Naive thymus-derived CD8-positive, alpha-beta T cell (primary cell): ENCODE data around the gene LUZP1. TPM values are rescaled to one million over a fixed set of nuclear protein-coding genes. Genes with fewer than 3 reads are reported as not detected.
A peak's percentile ranks its signal among the peaks of the same experiment; 100 is the strongest.
"Not testable (repeated sequence)": the region's sequence is repeated elsewhere in the genome, so short reads cannot be mapped to it uniquely, and the experiment has no call there.

Experiments used
- ATAC-seq, 2 donors: fragments of 150-1000 bp; cut with Tn5 transposase in 1 of 2; sonication (Bioruptor Pico), chemical (Tn5 transposase) in 1 of 2; 1 replicate in 1 of 2; 2 replicates in 1 of 2; pipeline ENCODE4 v1.10.0; 2021; ENCODE audit warnings: mild to moderate bottlenecking in 2 of 2, moderate library complexity in 2 of 2
- POLR2A ChIA-PET: fragments of 350-600 bp; sonication (Branson Sonifier 250); formaldehyde crosslinking; loops from one replicate; lab custom pipeline; 2021; ENCODE audit warnings: antibody characterized with exemption; lab: Charles Lee
- DNase-seq, 10 donors: peaks; one replicate each; pipeline versions ENCODE4 v3.0.0 to v3.0.0-alpha.2; 2020 to 2022
- H3K27ac Mint-ChIP-seq, 10 donors: one replicate each; pipeline ENCODE4 v1.8.0; 2020 to 2022; ENCODE audit warnings: mild to moderate bottlenecking in 10 of 10, mixed read lengths in 10 of 10, moderate library complexity in 4 of 10, inconsistent platforms in 1 of 10
- H3K27me3 Mint-ChIP-seq, 5 donors: one replicate each; pipeline ENCODE4 v1.8.0; 2021 to 2022; ENCODE audit warnings: mixed read lengths in 5 of 5
- H3K36me3 Mint-ChIP-seq, 3 donors: one replicate each; pipeline ENCODE4 v1.8.0; 2020 to 2022; ENCODE audit warnings: mixed read lengths in 3 of 3, mild to moderate bottlenecking in 2 of 3, inconsistent platforms in 1 of 3
- H3K4me1 Mint-ChIP-seq, 4 donors: one replicate each; pipeline ENCODE4 v1.8.0; 2021 to 2022; ENCODE audit warnings: mixed read lengths in 4 of 4
- H3K4me3 Mint-ChIP-seq, 10 donors: one replicate each; pipeline ENCODE4 v1.8.0; 2020 to 2022; ENCODE audit warnings: mild to moderate bottlenecking in 10 of 10, mixed read lengths in 10 of 10, moderate library complexity in 6 of 10, inconsistent platforms in 1 of 10
- H3K9me3 Mint-ChIP-seq, 9 donors: one replicate each; pipeline ENCODE4 v1.8.0; 2020 to 2022; ENCODE audit warnings: mixed read lengths in 9 of 9, mild to moderate bottlenecking in 3 of 9, inconsistent platforms in 1 of 9, moderate library complexity in 1 of 9
- polyA plus RNA-seq, 3 donors: library from polyadenylated mRNA; unstranded; fragments of 300-500 nt; fragmentation: Illumina TruSeq; gene quantifications; one replicate each; pipeline ENCODE4 v1.2.3, GENCODE V29; 2021
- total RNA-seq, 8 experiments: library from RNA in 2 of 8; stranded (reverse) in 2 of 8; gene quantifications; one replicate each; pipeline ENCODE4 v1.2.3 and lab custom pipeline; 2021 to 2026

LUZP1 gene
- total and polyA plus RNA-seq, 5 experiments from 2014 or later, result 8.1 to 16.8 (median 12.2) TPM

DNA sequence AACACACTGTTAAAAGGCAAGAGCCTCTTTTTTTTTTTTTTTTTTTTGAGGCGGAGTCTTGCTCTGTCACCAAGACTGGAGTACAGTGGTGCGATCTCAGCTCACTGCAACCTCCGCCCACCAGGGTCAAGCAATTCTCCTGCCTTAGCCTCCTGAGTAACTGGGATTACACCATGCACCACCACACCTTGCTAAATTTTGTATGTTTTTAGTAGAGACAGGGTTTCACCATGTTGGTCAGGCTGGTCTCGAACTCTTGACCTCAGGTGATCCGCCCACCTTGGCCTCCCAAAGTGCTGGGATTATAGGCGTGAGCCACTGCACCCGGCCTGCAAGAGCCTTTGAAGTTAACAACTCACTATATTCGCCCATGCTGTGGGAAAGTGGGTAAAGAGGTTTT lies 39.1 kb upstream of the LUZP1 start:
- H3K9me3 Mint-ChIP-seq, DNase-seq, ATAC-seq, H3K4me1 Mint-ChIP-seq, POLR2A ChIA-PET, H3K36me3 Mint-ChIP-seq, H3K4me3 Mint-ChIP-seq, H3K27ac Mint-ChIP-seq: not testable (repeated sequence)
- H3K27me3 Mint-ChIP-seq, result peaks cover 16 to 38% (median 26%) of the 10 kb centered on the region in 5 donors

DNA sequence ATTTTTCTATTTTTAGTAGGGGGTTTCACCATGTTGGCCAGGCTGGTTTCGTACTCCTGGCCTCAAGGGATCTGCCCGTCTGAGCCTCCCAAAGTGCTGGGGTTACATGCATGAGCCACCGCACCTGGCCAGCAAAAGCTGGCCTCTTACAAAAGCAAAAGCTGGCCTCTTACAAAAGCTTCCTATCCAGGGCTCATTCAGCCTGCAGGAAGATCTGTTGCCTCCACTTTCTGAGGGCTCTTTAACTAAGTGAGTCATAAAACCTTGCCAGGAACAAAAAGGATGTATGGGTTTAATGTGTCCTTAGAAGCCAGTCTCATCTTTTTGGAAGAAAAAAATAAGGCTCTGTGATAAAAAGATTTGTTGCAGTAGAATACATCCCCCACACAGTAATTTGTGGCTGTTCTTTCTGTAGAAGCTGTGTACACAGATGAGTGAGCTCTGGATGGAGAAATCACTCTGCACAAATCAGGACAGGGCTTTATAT lies 33.6 kb upstream of the LUZP1 start:
- no peak for ATAC-seq
- H3K27ac Mint-ChIP-seq, result no peak overlapping the region
- POLR2A ChIA-PET, result no interaction called here

DNA sequence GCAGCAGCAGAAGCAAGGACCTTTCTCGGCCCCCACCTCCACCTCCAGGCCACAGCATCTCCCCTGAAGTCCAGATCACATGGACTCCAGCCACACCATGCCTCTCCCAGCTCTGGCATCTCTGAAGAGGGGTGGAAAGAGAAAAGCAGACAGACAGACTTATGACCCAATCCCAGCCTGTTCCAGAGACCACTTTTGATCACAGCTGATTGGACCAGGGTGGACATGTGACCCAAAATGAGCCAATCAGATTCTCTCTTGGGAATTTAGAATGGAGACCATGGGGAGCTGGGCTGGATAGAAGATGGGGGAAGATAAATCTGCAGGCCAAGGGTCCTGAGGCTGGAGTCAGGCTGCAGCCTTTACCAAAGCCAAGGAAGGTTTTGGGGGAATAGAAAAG lies 32.2 kb upstream of the LUZP1 start:
- POLR2A ChIA-PET, result no interaction called here
- no peak overlapping the region for H3K27ac Mint-ChIP-seq
- H3K4me3 Mint-ChIP-seq, result no peak overlapping the region
- no peaks in the 10 kb centered on the region for H3K4me1 Mint-ChIP-seq
- DNase-seq (no peak), ATAC-seq (no peak)
- H3K36me3 Mint-ChIP-seq, result no peaks in the 10 kb centered on the region
- no peaks in the 10 kb centered on the region for H3K9me3 Mint-ChIP-seq
- peaks cover under 1 to 19% (median 6%) of the 10 kb centered on the region in 5 donors for H3K27me3 Mint-ChIP-seq

More for the DNA sequence above, 33.6 kb upstream of the LUZP1 start:
- H3K36me3 Mint-ChIP-seq, result no peaks in the 10 kb centered on the region
- peaks cover 5 to 28% (median 11%) of the 10 kb centered on the region in 5 donors for H3K27me3 Mint-ChIP-seq
- H3K9me3 Mint-ChIP-seq, result no peaks in the 10 kb centered on the region
- DNase-seq, result no peak
- H3K4me3 Mint-ChIP-seq, result no peak overlapping the region
- no peaks in the 10 kb centered on the region for H3K4me1 Mint-ChIP-seq

DNA sequence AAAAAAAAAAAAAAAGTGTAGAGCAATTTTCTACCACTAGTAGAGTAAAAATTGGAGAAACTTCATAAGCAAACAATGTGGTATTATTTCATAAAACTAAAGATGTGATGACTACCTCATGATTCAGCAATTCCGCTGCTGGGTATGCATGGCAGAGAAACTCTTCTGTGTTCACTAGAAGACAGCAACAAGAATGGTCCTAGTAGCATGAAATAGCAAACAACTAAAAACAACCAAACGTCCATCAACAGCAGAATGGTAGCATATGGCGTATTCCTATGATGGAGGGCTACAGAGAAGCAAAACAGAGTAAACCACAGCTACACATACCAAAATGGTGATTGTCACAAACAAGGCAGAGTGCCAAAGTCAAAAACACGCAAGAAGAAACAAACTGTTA lies 29.7 kb upstream of the LUZP1 start:
- Mint-ChIP-seq H3K4me1 (no peaks in the 10 kb centered on the region), H3K9me3 (no peaks in the 10 kb centered on the region), H3K4me3 (no peak overlapping the region), H3K27me3 (peaks cover under 1 to 18% (median 5%) of the 10 kb centered on the region in 5 donors), H3K27ac (no peak overlapping the region), H3K36me3 (no peaks in the 10 kb centered on the region)
- ATAC-seq (no peak), DNase-seq (no peak)
- POLR2A ChIA-PET, result interaction anchor here (0.7 kb wide), 1 partner anchor 22 kb away, joined by 5 read pairs; no protein-coding TSS in a partner anchor

DNA sequence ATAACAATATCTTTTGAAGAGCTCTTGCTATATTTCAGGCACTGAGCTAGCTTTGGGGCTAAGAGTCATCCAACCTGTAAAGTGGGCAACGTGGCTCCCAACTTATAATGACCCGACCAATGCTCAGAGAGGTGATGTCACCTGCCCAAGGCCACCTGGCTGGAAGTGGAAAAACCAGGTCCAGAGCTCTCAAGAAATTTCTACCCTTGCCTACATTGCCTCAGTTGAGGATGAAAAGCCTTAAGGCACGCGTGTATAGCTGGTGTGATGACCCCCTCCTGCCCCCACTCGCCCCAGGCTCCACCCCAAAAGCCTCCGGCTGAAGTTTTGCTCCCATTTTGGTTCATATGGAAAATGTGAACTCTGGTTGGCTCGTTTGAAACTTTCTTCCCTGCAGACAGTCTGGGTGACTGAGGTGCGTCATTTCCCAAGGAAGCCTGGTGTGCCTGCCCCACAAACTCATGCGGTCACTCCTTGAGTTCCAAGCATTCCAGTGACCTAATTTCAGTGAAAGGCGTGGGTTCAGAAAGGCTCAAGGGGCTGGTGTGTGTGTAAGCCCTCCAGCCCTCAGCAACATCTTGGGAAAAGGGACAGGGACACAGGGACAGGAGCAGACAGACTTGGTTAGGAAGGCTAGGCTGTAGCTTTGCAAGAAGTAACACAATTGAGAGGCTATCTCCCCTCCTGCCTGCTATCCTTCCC lies 28.1 kb upstream of the LUZP1 start:
- Mint-ChIP-seq H3K4me3 (no peak overlapping the region), H3K27ac (no peak overlapping the region), H3K4me1 (no peaks in the 10 kb centered on the region), H3K9me3 (no peaks in the 10 kb centered on the region), H3K36me3 (no peaks in the 10 kb centered on the region), H3K27me3 (peaks cover 3 to 24% (median 14%) of the 10 kb centered on the region in 5 donors)
- ATAC-seq (no peak), DNase-seq (no peak)
- POLR2A ChIA-PET, result interaction anchor here (0.7 kb wide), 1 partner anchor 13 kb away, joined by 4 read pairs; no protein-coding TSS in a partner anchor

DNA sequence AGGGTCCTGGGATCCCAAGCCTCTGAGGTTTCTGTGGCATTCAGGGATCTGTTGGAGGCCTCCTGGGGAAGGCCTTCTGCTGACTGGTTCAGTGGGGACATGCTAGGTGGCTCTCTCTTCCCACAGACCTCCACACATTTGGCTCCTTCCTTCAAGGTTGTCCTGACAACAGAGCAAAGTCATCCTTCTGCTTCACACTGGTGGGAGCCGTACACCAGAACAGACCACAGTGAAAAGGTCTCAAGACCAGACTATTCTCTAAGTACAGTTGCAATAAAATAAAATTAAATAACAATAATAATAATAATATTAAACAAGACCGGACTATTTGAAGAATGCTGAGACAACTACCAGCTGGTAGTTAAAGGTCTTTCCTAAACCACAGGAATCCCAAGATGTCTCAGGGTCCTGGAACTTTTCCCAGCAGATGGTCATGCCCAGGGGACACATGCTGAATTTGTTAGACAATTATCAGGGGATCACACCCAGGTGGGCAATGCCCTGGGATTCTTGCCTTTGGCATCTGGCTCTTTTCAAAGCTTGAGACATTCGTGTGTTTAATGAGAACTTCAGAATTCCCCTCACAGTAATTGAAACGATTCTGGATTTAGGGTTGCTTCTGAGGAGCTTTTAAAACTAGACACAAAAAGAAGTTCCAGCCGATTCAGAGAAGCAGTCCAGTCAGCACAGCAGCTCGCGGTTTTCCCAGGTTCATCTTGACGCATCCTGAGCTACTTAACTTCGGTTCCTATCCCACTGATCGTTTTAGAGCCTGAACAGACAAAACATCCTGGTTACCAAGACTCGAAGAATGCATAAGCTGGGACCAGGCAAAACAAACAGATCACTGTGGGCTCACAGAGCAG lies 25.7 kb upstream of the LUZP1 start:
- Mint-ChIP-seq H3K4me1 (no peaks in the 10 kb centered on the region), H3K9me3 (no peaks in the 10 kb centered on the region), H3K36me3 (no peaks in the 10 kb centered on the region), H3K27ac (no peak overlapping the region), H3K27me3 (peaks cover 3 to 27% (median 14%) of the 10 kb centered on the region in 5 donors), H3K4me3 (no peak overlapping the region)
- ATAC-seq, result no peak
- no peak for DNase-seq
- POLR2A ChIA-PET, result no interaction called here

DNA sequence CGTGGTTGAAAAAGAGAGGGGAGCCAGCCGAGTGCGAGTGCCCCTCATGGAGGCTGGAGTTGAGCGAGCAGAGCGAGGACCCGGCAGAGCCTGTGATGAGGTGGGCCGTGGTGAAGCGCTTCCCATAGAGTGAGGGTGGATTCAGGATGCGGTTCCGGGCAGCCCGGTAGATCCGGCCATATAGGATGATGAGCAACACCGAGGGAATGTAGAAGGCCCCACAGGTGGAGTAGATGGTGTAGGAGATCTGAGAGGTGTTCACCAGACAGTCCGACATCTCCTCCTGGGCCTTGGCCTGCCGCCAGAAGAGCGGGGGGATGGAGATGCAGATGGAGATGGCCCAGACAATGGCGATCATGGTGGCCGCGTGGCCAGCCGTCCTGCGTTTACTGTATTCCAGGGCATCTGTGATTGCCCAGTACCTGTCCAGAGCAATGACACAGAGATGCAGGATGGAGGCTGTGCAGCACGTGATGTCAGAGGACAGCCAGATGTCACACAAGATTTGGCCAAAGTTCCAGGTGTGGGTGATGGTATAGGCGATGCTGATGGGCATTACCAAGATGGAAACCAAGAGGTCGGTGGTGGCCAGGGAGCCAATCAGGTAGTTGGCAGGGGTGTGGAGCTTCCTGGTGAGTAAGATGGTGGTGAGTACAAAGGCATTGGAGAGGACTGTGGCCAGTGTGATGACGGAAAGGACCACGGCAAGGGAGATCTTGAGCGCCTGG lies 24.9 kb upstream of the LUZP1 start:
- DNase-seq (no peak), ATAC-seq (no peak)
- no peaks in the 10 kb centered on the region for H3K9me3 Mint-ChIP-seq
- H3K36me3 Mint-ChIP-seq, result no peaks in the 10 kb centered on the region
- H3K27ac Mint-ChIP-seq, result peak overlapping the region in 1 of 10 donors; percentile 6
- peaks cover 3 to 27% (median 14%) of the 10 kb centered on the region in 5 donors for H3K27me3 Mint-ChIP-seq
- POLR2A ChIA-PET, result interaction anchor here (0.6 kb wide), 1 partner anchor 584 kb away, joined by 13 read pairs; no protein-coding TSS in a partner anchor
- no peak overlapping the region for H3K4me3 Mint-ChIP-seq
- H3K4me1 Mint-ChIP-seq, result no peaks in the 10 kb centered on the region

DNA sequence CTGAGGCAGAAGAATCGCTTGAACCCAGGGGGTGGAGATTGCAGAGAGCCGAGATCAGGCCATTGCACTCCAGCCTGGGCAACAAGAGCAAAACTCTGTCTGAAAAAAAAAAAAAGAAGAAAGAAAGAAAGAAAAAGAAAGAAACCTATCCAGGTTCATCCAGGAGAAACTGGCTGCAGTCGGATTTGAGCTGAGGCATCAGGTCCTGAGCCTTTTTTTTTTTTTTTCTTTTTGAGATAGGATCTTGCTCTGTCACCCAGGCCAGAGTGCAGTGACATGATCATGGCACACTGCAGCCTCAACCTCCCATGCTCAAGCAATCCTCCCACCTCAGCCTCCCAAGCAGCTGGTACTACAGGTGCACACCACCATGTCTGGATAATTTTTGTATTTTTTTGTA lies 22.5 kb upstream of the LUZP1 start:
- Mint-ChIP-seq H3K36me3 (no peaks in the 10 kb centered on the region), H3K4me3 (no peak overlapping the region), H3K4me1 (no peaks in the 10 kb centered on the region), H3K27ac (no peak overlapping the region), H3K27me3 (peaks cover 3 to 23% (median 14%) of the 10 kb centered on the region in 5 donors), H3K9me3 (no peaks in the 10 kb centered on the region)
- no peak for DNase-seq
- POLR2A ChIA-PET, result interaction anchor here (0.6 kb wide), 1 partner anchor 217 kb away, joined by 3 read pairs; no protein-coding TSS in a partner anchor
- no peak for ATAC-seq

DNA sequence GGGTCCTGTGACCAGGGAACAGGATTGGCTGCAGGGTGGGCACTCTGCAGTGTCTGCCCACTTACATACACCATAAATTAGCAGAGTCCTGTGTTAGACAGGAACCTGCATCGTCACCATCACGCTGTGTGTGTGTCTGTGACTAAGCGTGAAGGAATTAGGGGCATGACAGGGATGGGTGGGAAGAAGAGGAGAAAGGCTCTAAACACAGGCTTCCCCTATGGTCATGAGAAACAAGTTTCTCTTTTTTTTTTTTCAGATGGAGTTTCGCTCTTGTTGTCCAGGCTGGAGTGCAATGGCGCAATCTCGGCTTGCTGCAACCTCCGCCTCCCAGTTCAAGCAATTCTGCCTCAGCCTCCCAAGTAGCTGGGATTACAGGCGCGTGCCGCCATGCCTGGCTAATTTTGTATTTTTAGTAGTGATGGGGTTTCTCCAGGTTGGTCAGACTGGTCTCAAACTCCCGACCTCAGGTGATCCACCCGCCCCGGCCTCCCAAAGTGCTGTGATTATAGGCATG lies 20.3 kb upstream of the LUZP1 start:
- ATAC-seq, H3K9me3 Mint-ChIP-seq, H3K4me1 Mint-ChIP-seq, POLR2A ChIA-PET, H3K36me3 Mint-ChIP-seq, DNase-seq, H3K27ac Mint-ChIP-seq, H3K4me3 Mint-ChIP-seq: not testable (repeated sequence)
- peaks cover 2 to 23% (median 13%) of the 10 kb centered on the region in 5 donors for H3K27me3 Mint-ChIP-seq

DNA sequence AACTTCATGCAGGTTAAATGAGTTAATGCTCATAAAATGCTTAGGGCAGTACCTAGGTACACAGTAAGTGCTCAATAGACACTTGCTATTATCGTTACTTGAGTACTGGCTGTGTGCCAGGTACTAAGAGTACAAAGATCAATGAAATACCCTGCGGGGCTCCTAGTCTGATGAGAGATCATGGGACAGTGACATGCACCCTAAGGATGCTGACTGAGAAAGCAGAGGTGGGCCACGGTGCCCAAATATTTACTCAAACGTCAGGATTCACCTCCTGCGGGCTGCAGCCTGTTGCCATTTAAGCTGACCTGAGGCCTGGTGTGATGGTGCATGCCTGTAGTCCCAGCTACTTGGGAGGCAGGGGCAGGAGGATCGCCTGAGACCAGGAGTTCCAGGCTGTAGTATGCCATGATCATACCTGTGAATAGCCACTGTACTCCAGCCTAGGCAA lies 19.8 kb upstream of the LUZP1 start:
- POLR2A ChIA-PET, result interaction anchor here (0.6 kb wide), 1 partner anchor 61 kb away, joined by 4 read pairs; no protein-coding TSS in a partner anchor

DNA sequence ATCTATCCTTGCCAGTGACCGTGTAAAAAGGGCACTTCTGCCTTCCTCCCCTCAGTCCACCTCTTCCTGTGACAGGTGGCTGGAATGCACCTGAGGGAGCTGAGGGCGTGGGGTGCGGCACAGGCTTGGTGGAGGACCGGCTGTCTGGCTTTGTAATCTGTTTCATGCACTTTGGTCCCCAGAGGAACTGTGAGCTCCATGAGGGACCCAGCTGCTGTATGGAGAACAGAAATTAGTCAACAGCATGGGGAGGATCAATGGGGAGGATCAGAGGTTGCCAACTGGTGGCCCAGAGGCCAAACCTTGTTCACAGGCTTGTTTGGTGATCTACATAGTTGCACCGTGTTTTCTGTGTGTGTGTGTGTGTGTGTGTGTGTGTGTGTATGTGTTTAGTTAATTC lies 19.0 kb upstream of the LUZP1 start:
- H3K27me3 Mint-ChIP-seq, result peaks cover 0 to 15% (median 2%) of the 10 kb centered on the region in 5 donors
- no peak overlapping the region for H3K27ac Mint-ChIP-seq
- ATAC-seq (no peak), DNase-seq (no peak)
- H3K36me3 Mint-ChIP-seq, result no peaks in the 10 kb centered on the region
- no peaks in the 10 kb centered on the region for H3K9me3 Mint-ChIP-seq
- no peak overlapping the region for H3K4me3 Mint-ChIP-seq
- H3K4me1 Mint-ChIP-seq, result peaks cover 3 to 10% (median 4%) of the 10 kb centered on the region in 4 donors
- POLR2A ChIA-PET, result interaction anchor here (0.6 kb wide), 1 partner anchor 60 kb away, joined by 4 read pairs; no protein-coding TSS in a partner anchor

More for the DNA sequence above, 19.8 kb upstream of the LUZP1 start:
- H3K4me1 Mint-ChIP-seq, result peaks cover 3 to 10% (median 4%) of the 10 kb centered on the region in 4 donors
- H3K4me3 Mint-ChIP-seq, result no peak overlapping the region
- ATAC-seq, result no peak
- no peaks in the 10 kb centered on the region for H3K9me3 Mint-ChIP-seq
- no peak for DNase-seq
- no peaks in the 10 kb centered on the region for H3K36me3 Mint-ChIP-seq
- peaks cover 2 to 18% (median 8%) of the 10 kb centered on the region in 5 donors for H3K27me3 Mint-ChIP-seq
- H3K27ac Mint-ChIP-seq, result no peak overlapping the region

DNA sequence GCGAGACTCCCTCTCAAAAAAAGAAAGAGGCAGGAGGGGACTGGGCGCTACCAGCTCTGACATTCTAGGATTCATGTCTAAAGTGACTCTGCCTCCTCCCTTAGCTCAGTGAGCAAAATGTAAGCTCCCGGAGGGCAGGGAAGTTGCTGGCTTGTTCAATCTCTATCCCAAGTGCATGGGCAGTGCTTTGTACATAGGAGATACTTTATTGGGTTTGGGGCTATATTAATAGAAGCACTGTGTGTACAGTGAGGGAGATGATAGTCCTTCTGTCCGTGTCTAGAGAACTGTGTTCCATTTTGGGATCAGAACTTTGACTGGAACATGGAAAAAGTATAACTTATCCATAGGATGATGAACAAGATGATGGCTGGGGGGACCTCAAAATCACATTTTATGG lies 16.7 kb upstream of the LUZP1 start:
- H3K4me1 Mint-ChIP-seq, result peaks cover 3 to 10% (median 4%) of the 10 kb centered on the region in 4 donors
- H3K9me3 Mint-ChIP-seq, result no peaks in the 10 kb centered on the region
- H3K27ac Mint-ChIP-seq, result no peak overlapping the region
- ATAC-seq, result no peak
- no peak overlapping the region for H3K4me3 Mint-ChIP-seq
- H3K36me3 Mint-ChIP-seq, result no peaks in the 10 kb centered on the region
- no peak for DNase-seq
- POLR2A ChIA-PET, result interaction anchor here (1.2 to 2.8 kb wide), 2 partner anchors 17 to 86 kb away, joined by 4 to 24 read pairs; partner anchors contain the start of gene LUZP1
- H3K27me3 Mint-ChIP-seq, result peaks cover 0 to 7% (median 0%) of the 10 kb centered on the region in 5 donors
